ENCODE results near the gene SH3BGRL2. TPM values are rescaled to one million over a fixed set of nuclear protein-coding genes. Genes with fewer than 3 reads are reported as not detected.

Gene SH3BGRL2
- total RNA-seq = under 1 TPM; 0.14 to 0.25 TPM

GRCh38 chr6:79630883-79631692, at the start of gene SH3BGRL2:
Gene SH3BGRL2, plus strand, starts transcription at chr6:79631329. Its CDS starts 133 bp downstream, at chr6:79631462.

Other genes starting within 250 kb of the SH3BGRL2 start
- gene LCA5, start 93.9 kb upstream of the SH3BGRL2 start, total RNA-seq = under 1 TPM; 0.05 to 0.15 TPM

Data from activated naive CD4-positive, alpha-beta T cell treated with anti-CD3 and anti-CD28 coated beads, Interleukin-2, amount 10 ng/mL, durations not matched to agents 5 hours and 36 hours (primary cell).